Measurements from ENCODE around the gene GPRASP2. TPM values are rescaled to one million over a fixed set of nuclear protein-coding genes. Genes with fewer than 3 reads are reported as not detected.
"Not testable (repeated sequence)": the region's sequence is repeated elsewhere in the genome, so short reads cannot be mapped to it uniquely, and the experiment has no call there.

The GPRASP2 gene
- total RNA-seq, result 17.7 TPM
- long read RNA-seq, transcript GPRASP2-202 (5 exons, 581 nt), result major isoform, 8 of 58 reads
- long read RNA-seq, partial matches to known transcripts, result 6 of 58 reads
- long read RNA-seq, other reads (novel, unspliced or antisense), result 44 of 58 reads

DNA sequence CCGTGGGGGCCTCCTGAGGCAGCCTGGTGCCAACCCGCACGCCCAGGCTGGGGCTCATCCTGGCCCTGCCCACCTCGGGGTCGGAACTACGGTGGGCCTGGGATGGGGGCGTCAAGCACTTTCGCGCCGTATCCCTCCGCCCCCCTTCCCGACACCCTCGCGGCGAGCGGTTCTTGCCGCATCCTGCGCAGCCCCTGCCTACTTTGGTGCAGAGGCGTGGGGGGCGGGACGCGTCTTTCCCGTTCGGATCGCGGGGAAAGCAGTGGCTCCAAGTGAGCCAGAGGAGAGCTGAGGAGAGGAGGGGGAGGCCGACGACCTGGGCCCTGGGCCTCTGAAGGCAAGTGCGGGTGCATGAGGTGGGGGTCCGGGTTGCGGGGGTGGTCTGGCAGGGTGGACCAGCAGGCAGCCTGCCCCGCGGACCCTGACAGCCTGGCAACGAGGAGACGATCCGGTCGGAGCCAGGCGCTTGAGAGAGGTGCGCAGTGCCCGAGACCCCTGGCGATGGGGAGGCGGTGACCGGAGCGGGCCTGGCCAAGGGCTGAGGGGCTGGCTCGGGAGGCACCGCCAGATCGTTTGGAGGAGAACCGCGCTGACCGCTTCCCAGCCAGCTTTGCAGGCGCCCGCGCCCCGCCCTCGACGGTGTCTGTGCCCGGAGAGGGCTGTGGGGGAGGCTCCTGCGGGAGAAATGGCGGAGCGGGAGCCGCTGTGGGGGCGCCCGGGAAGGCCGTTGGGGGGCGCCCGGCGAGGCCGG lies at the start of gene GPRASP2:
Gene GPRASP2 (plus strand): TSS at position 233 of the 751 bp plus-strand sequence. CDS start 2,422 bp downstream, outside the sequence.
- intact Hi-C loops (cut with DNase I), result loop anchor here (5.0 kb wide), 1 partner anchor 60 kb away; the partner anchor contains the start of gene GPRASP1
- no peak for DNase-seq (ENCODE audit: low spot score)

DNA sequence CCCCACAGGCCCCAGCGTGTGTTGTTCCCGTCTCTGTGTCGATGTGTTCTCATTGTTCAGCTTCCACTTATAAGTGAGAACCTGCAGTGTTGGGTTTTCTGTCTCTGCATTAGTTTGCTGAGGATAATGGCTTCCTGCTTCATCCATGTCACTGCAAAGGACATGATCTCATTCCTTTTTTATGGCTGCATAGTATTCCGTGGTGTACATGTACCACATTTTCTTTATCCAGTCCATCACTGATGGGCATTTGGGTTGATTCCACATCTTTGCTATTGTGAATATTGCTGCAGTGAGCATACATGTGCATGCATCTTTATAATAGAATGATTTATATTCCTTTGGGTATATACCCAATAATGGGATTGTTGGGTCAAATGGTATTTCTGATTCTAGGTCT lies 48.4 kb upstream of the GPRASP2 start:
- intact Hi-C loops (cut with DNase I); DNase-seq (ENCODE audit: low spot score): not testable (repeated sequence)

DNA sequence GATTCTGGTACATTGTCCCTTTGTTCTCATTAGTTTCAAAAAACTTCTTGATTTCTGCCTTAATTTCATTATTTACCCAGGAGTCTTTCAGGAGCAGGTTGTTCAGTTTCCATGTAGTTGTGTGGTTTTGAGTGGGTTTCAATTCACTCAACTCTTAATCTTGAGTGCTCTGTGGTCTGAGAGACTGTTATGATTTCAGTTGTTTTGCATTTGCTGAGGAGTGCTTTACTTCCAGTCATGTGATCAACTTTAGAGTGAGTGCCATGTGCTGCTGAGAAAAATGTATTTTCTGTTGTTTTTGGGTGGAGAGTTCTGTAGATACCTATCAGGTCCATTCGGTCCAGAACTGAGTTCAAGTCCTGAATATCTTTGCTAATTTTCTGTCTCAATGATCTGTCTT lies 45.2 kb upstream of the GPRASP2 start:
- intact Hi-C loops (cut with DNase I); DNase-seq (ENCODE audit: low spot score): not testable (repeated sequence)

DNA sequence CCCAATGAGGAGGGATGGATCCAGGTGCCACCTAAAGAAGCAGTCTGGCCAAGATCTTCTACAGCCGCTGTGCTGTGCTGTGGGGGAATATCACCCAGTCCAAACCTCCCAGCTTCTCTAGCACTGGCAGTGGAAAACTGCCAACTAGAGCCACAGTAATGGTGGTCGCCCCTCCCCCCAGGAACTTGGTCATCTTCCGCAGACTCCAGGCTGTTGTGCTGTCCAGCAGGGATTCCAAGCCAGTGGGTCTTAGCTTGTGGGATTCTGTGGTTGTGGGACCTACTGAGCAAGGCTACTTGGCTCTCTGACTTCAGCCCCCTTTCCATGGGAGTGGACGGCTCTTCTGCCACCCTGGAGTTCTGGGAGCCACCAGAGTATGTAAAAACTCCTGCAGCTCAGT lies 42.7 kb upstream of the GPRASP2 start:
- no peak for DNase-seq (ENCODE audit: low spot score)
- intact Hi-C loops (cut with DNase I), result no loop called here

DNA sequence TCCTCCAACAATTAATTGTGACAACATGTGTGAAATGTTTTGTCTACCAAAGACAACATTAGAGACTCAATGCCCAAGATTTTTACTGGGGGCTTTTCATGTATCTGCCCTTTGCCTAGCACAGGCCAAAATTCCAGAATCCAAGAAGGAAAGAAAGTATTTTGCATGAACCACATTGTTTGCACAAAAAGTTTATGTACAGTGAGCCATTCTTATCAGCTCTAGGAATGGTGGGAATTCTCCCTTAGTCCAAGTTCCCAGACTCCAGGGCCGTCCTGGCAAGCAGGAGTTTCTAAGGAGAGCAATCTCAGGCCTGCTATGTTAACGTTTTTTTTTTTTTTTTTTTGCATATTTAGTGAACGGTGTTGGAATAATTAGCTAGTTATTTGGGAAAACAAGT lies 39.4 kb upstream of the GPRASP2 start:
- no peak for DNase-seq (ENCODE audit: low spot score)
- intact Hi-C loops (cut with DNase I), result no loop called here

DNA sequence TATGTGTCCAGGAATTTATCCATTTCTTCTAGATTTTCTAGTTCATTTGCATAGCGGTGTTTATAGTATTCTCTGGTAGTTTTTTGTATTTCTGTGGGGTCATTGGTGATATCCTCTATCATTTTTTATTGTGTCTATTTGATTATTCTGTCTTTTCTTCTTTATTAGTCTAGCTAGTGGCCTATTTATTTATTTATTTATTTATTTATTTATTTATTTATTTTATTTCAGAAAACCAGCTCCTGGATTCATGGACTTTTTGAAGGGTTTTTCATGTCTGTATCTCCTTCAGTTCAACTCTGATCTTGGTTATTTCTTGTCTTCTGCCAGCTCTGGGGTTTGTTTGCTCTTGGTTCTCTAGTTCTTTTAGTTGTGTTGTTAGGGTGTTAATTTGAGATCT lies 34.8 kb upstream of the GPRASP2 start:
- intact Hi-C loops (cut with DNase I); DNase-seq (ENCODE audit: low spot score): not testable (repeated sequence)

DNA sequence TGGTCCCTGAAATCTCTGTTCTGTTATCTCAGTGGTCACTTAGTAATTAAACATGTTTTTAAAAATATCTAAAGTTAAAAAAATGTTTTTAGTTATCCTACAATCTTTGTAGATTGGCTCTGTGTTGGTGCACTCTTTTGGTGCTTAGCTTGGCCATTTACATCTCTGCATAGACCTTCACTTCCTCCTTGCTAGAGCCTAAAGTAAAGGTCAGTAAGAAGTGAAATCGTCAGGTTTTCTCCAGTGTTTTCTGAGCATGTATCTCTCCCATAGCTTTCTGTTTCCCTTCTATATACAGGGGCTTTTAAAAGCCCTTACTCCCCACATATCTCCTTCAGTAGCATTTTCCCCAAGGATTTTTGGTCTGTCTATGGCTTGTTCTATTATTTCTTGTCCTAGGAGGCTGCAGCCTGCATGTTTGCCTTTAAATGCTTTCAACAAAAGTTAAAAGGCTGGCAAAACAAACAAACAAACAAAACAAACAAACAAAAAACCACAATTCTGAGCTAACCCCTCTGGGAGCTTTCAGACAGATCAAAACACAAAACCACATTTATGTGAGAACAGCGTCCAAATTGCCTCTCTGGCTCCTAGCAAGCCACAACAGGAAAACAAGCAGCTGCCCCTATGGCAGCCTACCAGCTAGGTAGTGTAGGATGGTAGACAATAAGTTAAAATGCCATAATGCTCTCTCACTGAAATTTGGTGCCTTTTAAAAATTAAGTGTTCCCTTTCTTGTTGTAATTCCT lies 27.3 kb upstream of the GPRASP2 start:
- intact Hi-C loops (cut with DNase I), result no loop called here
- no peak for DNase-seq (ENCODE audit: low spot score)

DNA sequence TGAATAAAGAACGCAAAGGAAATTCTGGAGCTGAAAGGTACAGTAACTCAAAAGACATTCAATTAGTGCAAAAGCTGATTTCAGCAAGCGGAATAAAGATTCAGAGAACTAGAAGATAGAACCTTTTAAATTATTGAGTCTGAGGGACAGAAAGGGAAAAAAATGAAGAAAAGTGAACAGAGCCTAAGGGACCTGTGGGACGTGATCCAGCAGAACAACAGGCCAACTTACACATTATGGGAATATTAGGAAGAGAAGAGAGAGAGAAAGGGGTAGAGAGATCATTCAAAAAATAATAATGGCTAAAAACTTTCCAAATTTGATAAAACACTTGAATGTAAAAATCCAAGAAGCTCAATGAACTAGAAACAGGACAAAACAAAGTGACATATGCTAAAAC lies 17.5 kb upstream of the GPRASP2 start:
- no peak for DNase-seq (ENCODE audit: low spot score)
- intact Hi-C loops (cut with DNase I), result no loop called here

DNA sequence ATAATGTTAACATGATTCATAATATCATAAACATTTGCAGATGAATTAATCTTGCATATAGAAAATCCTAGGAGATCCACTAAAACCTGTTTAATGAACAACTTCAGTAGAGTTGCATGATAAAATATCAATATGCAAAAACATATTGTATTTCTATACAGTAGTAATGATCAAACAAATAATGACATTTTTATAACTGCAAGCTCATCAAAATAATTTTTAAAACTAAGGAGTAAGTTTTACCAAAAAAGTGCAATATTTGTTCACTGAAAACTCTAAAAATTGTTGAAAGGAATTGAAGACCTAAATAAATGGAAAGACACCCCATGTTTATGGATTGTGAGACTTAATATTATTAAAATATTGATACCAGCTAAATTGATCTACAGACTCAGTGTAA lies 15.9 kb upstream of the GPRASP2 start:
- intact Hi-C loops (cut with DNase I), result no loop called here
- no peak for DNase-seq (ENCODE audit: low spot score)

DNA sequence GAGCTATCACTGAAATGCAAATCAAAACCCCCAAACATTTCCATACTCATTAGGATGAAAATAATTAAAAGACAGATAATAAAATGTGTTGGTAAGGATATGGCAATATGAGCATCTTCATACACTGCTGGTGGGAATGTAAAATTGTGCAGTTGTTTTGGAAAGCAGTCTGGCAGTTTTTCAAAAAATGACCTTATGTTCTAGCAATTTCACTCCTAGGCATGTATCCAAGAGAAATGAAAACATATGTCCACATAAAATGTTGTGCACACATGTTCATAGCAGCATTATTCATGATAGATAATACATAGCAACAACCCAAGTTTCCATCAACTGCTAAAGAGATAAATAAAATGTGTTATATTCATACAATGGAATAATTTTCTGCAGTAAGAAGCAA lies 14.8 kb upstream of the GPRASP2 start:
- DNase-seq (ENCODE audit: low spot score), result no peak
- intact Hi-C loops (cut with DNase I), result no loop called here

DNA sequence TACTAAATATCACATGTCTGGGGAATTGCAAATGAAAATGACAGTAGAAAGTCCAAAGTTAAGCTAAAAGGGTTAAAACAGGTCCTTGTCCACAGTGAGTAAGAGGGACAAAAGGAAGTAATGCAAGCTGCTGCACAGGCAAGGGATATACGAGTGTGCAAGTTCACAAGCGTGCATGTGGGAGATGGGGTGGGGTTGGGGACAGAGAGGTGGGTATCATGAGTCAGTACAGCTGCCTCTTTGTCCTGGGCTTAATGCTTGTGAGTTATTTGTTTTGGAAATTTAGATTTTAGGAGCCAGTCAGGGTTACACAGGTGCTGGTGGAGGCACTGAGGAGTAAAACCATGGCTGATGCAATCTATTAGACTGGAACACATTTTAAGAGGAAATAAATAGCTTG lies 3.3 kb upstream of the GPRASP2 start:
- DNase-seq (ENCODE audit: low spot score), result no peak
- intact Hi-C loops (cut with DNase I), result no loop called here

DNA sequence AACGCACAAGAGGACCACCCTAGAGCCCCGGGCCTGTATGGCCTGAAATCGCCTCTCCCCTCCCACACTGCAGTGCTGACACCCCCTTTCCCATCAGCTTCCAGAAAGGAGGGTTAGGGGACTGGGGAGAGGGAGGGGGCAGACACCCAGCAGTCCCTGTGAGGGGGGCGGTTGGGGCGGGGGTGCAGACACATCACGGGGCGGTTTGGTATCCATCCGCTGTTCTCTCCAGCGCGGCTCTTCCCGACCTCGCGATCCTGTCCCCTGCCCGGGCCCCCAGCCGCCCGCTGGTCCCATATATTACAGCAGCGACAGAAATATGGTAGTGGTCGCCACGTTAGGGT lies 404 bp upstream of the GPRASP2 start:
- intact Hi-C loops (cut with DNase I), result loop anchor here (5.0 kb wide), 1 partner anchor 60 kb away; the partner anchor contains the start of gene GPRASP1
- no peak for DNase-seq (ENCODE audit: low spot score)

DNA sequence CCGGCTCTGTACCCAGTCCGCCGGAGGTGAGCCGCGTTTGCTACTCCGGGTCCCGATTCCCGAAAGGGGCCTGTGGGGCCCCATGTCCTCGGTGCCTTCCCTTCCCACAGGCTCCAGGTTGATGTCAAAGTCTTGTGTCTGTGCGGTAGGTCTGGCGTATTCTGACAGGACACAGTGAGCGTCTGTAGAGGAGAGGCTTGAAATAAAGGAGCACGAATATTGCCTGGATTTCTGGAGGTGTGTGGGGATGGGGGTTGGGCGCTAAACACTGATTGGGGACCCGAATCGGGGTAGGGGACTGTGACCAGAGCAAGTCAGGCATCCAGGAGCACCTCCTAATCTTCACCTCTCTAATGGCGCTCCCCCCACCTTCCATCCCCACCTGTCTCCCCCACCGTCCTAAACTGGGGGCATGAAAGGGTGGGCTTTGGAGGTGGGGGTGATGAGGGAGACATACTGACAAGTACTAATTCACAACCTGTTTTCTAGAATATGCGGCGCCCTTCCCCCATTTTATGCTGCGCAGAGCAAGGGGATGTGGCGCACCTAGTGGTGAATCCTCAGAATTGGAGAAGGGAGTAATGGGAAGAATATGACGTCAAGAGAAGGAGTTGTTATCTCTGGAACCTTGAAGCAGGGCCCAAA lies 855 bp downstream of the GPRASP2 start:
- DNase-seq (ENCODE audit: low spot score), result no peak
- intact Hi-C loops (cut with DNase I), result loop anchor here (5.0 kb wide), 1 partner anchor 61 kb away; the partner anchor contains the start of gene GPRASP1

DNA sequence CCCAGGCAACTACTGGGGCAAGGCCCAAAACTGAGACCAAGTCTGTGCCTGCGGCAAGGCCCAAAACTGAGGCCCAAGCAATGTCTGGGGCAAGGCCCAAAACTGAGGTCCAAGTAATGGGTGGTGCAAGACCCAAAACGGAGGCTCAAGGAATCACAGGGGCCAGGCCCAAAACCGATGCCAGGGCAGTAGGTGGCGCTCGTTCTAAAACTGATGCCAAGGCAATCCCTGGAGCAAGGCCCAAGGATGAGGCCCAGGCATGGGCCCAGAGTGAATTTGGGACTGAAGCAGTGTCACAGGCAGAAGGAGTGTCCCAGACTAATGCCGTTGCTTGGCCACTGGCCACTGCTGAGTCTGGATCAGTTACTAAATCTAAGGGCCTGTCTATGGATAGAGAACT lies 2.7 kb downstream of the GPRASP2 start:
- no peak for DNase-seq (ENCODE audit: low spot score)
- intact Hi-C loops (cut with DNase I), result loop anchor here (5.0 kb wide), 1 partner anchor 63 kb away; the partner anchor contains the start of gene GPRASP1

DNA sequence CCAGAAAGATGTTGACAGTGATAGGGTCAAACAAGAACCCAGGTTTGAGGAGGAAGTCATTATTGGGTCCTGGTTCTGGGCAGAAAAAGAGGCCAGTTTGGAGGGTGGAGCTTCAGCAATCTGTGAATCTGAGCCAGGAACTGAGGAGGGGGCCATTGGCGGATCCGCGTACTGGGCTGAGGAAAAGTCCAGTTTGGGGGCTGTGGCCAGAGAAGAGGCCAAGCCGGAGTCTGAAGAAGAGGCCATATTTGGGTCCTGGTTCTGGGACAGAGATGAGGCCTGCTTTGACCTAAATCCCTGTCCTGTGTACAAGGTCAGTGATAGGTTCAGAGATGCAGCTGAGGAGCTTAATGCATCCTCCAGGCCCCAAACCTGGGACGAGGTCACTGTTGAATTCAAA lies 3.7 kb downstream of the GPRASP2 start:
- no peak for DNase-seq (ENCODE audit: low spot score)
- intact Hi-C loops (cut with DNase I), result no loop called here

DNA sequence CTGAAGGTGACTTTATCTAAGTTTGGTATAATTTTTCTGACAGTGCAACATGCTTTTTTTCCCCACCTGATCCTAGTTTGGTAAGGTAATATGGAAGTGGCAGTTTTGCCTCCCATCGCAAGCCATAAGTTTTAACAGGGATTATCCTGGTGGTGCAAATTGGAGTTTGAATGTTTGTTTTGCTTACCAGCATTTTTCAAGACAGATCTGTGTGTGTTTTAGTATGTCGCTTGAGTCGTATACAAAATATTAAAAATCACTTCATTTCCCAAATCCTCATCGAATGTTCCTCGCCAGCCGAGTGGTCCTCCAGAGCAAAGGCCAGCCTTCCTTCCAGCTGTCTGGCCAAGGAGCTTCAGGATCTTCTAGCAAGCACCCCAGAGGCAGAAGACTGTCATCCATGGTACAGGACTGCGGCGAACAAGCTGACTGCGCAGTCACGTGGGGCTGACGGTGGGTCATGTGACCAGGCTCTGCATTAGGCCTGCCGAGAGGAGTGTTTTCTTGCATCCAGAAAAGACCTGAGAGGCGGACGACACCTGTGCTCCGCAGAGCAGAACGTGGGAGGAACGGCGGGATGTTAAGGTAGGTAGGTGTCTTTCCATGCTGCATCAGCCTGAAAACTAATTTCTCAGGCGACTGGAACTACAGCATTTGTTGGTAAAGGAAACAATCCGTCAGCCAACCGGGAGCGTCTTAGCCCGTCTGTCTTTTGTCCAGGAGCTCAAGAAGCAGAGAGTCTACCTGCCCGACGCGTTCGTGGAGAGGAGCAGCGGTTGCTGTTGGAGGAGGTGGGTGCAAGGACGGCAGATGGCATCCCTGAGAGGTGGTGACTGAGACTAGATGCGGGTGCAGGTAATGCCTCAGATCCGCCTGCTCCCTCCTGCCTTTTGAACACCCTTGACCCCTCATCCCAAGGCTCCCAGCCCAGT lies 8.3 kb downstream of the GPRASP2 start, which contains the start of gene GPRASP3:
Gene GPRASP3 (plus strand): TSS at position 507 of the 932 bp plus-strand sequence. CDS start 28,253 bp downstream, outside the sequence.
- intact Hi-C loops (cut with DNase I), result no loop called here
- DNase-seq (ENCODE audit: low spot score), result peak; percentile 93

DNA sequence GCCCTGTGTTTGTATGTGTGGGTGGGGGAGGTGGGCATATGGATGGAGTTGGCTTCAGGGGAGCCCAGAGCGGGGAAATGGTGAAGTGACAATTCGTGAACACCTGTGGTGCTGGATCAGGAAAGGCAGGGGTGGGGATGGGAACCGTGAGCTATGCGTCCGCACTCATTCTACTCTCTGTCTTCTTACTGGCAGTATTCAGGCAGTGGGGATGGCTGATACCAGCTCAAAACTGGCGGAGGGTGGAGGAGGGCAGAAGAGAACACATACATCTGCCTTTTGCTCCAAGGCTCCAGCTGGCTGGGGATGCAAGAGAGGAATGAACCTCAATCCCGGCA lies 8.9 kb downstream of the GPRASP2 start:
- intact Hi-C loops (cut with DNase I); DNase-seq (ENCODE audit: low spot score): not testable (repeated sequence)

DNA sequence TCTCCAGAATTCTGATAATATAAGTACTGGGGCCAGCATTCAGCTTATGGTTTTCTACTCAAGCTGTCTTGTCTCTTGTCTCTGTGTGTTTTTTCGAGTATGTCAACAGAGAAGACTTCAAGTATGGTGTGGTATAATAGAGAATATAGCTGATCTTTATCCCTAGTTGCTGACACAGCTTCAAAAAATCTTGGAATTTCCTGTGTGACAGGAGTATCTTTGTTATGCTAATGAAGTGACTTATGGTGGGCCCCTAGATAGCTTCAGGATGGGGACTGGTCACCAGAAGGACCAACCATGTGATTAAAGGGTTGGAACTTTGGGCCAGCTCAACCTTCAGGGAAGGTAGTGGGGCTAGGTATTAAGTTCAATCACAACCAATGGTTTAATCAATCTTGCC lies 11.2 kb downstream of the GPRASP2 start:
- no peak for DNase-seq (ENCODE audit: low spot score)
- intact Hi-C loops (cut with DNase I), result no loop called here

DNA sequence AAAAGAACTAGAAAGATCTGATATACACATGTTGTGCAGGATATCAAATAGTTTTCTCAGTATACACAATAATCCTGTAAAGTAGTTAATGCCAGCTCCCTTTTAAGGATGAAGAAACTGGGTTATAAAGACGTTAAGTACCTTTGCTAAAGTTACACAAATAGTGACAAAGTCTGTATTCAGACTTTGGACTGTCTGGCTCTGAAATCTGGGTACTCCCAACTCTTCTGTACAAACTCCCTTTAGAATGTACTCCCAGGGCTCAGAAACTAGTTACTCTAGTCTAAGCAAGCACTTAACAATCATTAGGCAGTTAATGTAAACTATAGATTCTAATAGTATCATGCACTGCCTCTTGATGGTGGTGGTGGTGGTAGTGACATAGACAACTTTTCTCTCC lies 15.5 kb downstream of the GPRASP2 start:
- no peak for DNase-seq (ENCODE audit: low spot score)
- intact Hi-C loops (cut with DNase I), result no loop called here

Data from cardiac septum (tissue), 1 donor.